ENCODE results near the gene RABL2A.
"Not testable (repeated sequence)": the region's sequence is repeated elsewhere in the genome, so short reads cannot be mapped to it uniquely, and the experiment has no call there.

RABL2A gene

GRCh38 chr2:113626616-113627330 is at the start of gene RABL2A:
RABL2A (plus strand) TSS chr2:113627266; CDS start chr2:113628607, 1,341 bp downstream.
- not testable (repeated sequence) for DNase-seq

GRCh38 chr2:113578508-113578907 is 48.6 kb upstream of the RABL2A start:
- DNase-seq: not testable (repeated sequence)

GRCh38 chr2:113582473-113582872 is 44.6 kb upstream of the RABL2A start:
- DNase-seq: not testable (repeated sequence)

GRCh38 chr2:113583521-113584225 is 43.4 kb upstream of the RABL2A start:
- DNase-seq: not testable (repeated sequence)

GRCh38 chr2:113584311-113585092 is 42.6 kb upstream of the RABL2A start:
- DNase-seq: not testable (repeated sequence)

GRCh38 chr2:113587201-113587600 is 39.9 kb upstream of the RABL2A start:
- DNase-seq: not testable (repeated sequence)

- DNase-seq: not testable (repeated sequence)
Measured at GRCh38 chr2:113589591-113589990, 37.5 kb upstream of the RABL2A start.

GRCh38 chr2:113591926-113592325 is 35.1 kb upstream of the RABL2A start:
- not testable (repeated sequence) for DNase-seq

GRCh38 chr2:113593280-113593679 is 33.8 kb upstream of the RABL2A start:
- DNase-seq: not testable (repeated sequence)

GRCh38 chr2:113595725-113596124 is 31.3 kb upstream of the RABL2A start:
- not testable (repeated sequence) for DNase-seq

GRCh38 chr2:113597164-113597563 is 29.9 kb upstream of the RABL2A start:
- not testable (repeated sequence) for DNase-seq

- DNase-seq: not testable (repeated sequence)
Measured at GRCh38 chr2:113597572-113597971, 29.5 kb upstream of the RABL2A start.

- DNase-seq: not testable (repeated sequence)
Measured at GRCh38 chr2:113598180-113598579, 28.9 kb upstream of the RABL2A start.

GRCh38 chr2:113598738-113599137 is 28.3 kb upstream of the RABL2A start:
- DNase-seq: not testable (repeated sequence)

- not testable (repeated sequence) for DNase-seq
Measured at GRCh38 chr2:113599208-113599607, 27.9 kb upstream of the RABL2A start.

GRCh38 chr2:113602040-113602769 is 24.9 kb upstream of the RABL2A start:
- DNase-seq: not testable (repeated sequence)

- no peak for DNase-seq
Measured at GRCh38 chr2:113602869-113603466, 24.1 kb upstream of the RABL2A start.

GRCh38 chr2:113603467-113604084 is 23.5 kb upstream of the RABL2A start:
- not testable (repeated sequence) for DNase-seq

GRCh38 chr2:113604085-113604477 is 23.0 kb upstream of the RABL2A start:
- DNase-seq: not testable (repeated sequence)

- DNase-seq: not testable (repeated sequence)
Measured at GRCh38 chr2:113604661-113605060, 22.4 kb upstream of the RABL2A start.

GRCh38 chr2:113606036-113606435 is 21.0 kb upstream of the RABL2A start:
- DNase-seq: not testable (repeated sequence)

- DNase-seq: not testable (repeated sequence)
Measured at GRCh38 chr2:113609822-113610221, 17.2 kb upstream of the RABL2A start.

All from Kasumi-1 (cell line).